ENCODE results near the gene PPP2R5C.

- TF ChIP-seq CTCF (IDR thresholded peaks at IDR 0.05; ENCODE audit: low read depth, low read length, poor library complexity, severe bottlenecking) (no peak), EZH2phosphoT487 (IDR thresholded peaks at IDR 0.05; ENCODE audit: borderline replicate concordance, low read length) (no peak)
These were observed 182.9 kb downstream of the PPP2R5C start for GRCh38 chr14:101944451-101944850.

Data from DOHH2 (cell line).